ENCODE measurements around the gene PHYH.

GRCh38 chr10:13291061-13291460, 8.8 kb downstream of the PHYH start:
- TF ChIP-seq CTCF (IDR thresholded peaks at IDR 0.05; ENCODE audit: poor library complexity) = no peak
- no peak for TF ChIP-seq EZH2 (IDR thresholded peaks at IDR 0.05; ENCODE audit: borderline replicate concordance)
- no peak for TF ChIP-seq EZH2phosphoT487 (IDR thresholded peaks at IDR 0.05; ENCODE audit: low read depth, severe bottlenecking, unreplicated experiment)

All from hepatocyte (in vitro differentiated cells).